HEK293T (cell line): ENCODE data around the gene TDRKH.

Experiments used
- CTCF ChIA-PET: fragments of 350-600 bp; formaldehyde crosslinking; extraction: SDS; loops from one replicate; lab custom pipeline; 2021; ENCODE audit warnings: antibody characterized with exemption, inconsistent platforms; lab: Yijun Ruan, JAX
- POLR2A ChIA-PET: fragments of 350-600 bp; formaldehyde crosslinking; extraction: SDS; loops from one replicate; lab custom pipeline; 2020; ENCODE audit warnings: antibody characterized with exemption, inconsistent platforms; lab: Yijun Ruan, JAX
- DNase-seq: peaks from one replicate; pipeline ENCODE4 v3.0.0; 2012; ENCODE audit warnings: mixed read lengths; ENCODE audit errors: extremely low spot score
- ARNT ChIP-seq: fragments of 450-650 bp; IDR thresholded peaks from 2 replicates; pipeline ENCODE4 v1.6.1; 2017; ENCODE audit warnings: mild to moderate bottlenecking
- BHLHE40 ChIP-seq: fragments of 450-650 bp; IDR thresholded peaks from 2 replicates; pipeline ENCODE4 v1.6.1; 2016; ENCODE audit warnings: mild to moderate bottlenecking, moderate library complexity, borderline replicate concordance
- CTBP1 ChIP-seq: fragments of 450-650 bp; IDR thresholded peaks from 2 replicates; pipeline ENCODE4 v1.6.1; 2016; ENCODE audit warnings: borderline replicate concordance
- ELF4 ChIP-seq: fragments of 450-650 bp; IDR thresholded peaks from 2 replicates; pipeline ENCODE4 v1.6.1; 2017; ENCODE audit warnings: antibody characterized with exemption
- FOXA1 ChIP-seq: fragments of 450-650 bp; IDR thresholded peaks from 2 replicates; pipeline ENCODE4 v1.6.1; 2016; ENCODE audit warnings: mild to moderate bottlenecking
- FOXK2 ChIP-seq: fragments of 450-650 bp; IDR thresholded peaks from 2 replicates; pipeline ENCODE4 v1.6.1; 2016; ENCODE audit warnings: mild to moderate bottlenecking
- FOXM1 ChIP-seq: fragments of 450-650 bp; IDR thresholded peaks from 2 replicates; pipeline ENCODE4 v1.6.1; 2017; ENCODE audit warnings: mild to moderate bottlenecking, borderline replicate concordance
- HDGF ChIP-seq: fragments of 450-650 bp; IDR thresholded peaks from 2 replicates; pipeline ENCODE4 v1.6.1; 2017; ENCODE audit warnings: antibody characterized with exemption, borderline replicate concordance
- L3MBTL2 ChIP-seq: fragments of 450-650 bp; conservative IDR thresholded peaks from 2 replicates; pipeline ENCODE4 v1.6.1; 2016; ENCODE audit warnings: mild to moderate bottlenecking
- LEF1 ChIP-seq: fragments of 450-650 bp; IDR thresholded peaks from 2 replicates; pipeline ENCODE4 v1.6.1; 2017; ENCODE audit warnings: mild to moderate bottlenecking, borderline replicate concordance
- NFRKB ChIP-seq: fragments of 450-650 bp; IDR thresholded peaks from 2 replicates; pipeline ENCODE4 v1.6.1; 2016; ENCODE audit warnings: mild to moderate bottlenecking, moderate library complexity
- SP1 ChIP-seq: fragments of 450-650 bp; IDR thresholded peaks from 2 replicates; pipeline ENCODE4 v1.6.1; 2017
- SUZ12 ChIP-seq: fragments of 450-650 bp; IDR thresholded peaks from 2 replicates; pipeline ENCODE4 v1.6.1; 2016; ENCODE audit warnings: mild to moderate bottlenecking
- TARDBP ChIP-seq: fragments of 450-650 bp; IDR thresholded peaks from 2 replicates; pipeline ENCODE4 v1.6.1; 2016
- ZNF384 ChIP-seq: fragments of 450-650 bp; IDR thresholded peaks from 2 replicates; pipeline ENCODE4 v1.6.1; 2016
- TF ChIP-seq, protein P1 (sequence below): fragments of 450-650 bp; IDR thresholded peaks from 2 replicates; pipeline ENCODE4 v1.6.1; 2016

TDRKH gene

DNA sequence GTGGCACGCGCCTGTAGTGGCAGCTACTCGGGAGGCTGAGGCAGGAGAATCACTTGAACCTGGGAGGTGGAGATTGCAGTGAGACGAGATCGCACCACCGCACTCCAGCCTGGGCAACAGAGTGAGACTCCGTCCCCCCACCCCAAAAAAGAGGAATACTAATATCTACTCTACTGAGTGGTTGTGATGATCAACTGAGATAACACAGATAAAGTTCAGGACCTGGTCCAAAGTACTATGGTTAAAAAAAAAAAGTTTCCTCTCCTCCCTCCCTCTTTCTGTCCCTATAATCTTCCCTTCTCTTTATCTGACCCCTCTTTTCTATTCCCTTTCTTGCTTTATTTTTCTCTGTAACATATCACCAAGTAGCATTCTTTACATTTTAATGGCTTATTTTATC is 45.3 kb upstream of the TDRKH start:
- ChIA-PET CTCF (interaction anchor here (0.6 to 1.4 kb wide), 6 partner anchors 32 to 300 kb away, joined by 3 to 8 read pairs (median 6); no protein-coding TSS in a partner anchor), POLR2A (interaction anchor here (1.7 kb wide), 1 partner anchor 72 kb away, joined by 16 read pairs; the partner anchor contains the start of gene MRPL9)
- no peak for DNase-seq
- no peak for TF ChIP-seq ELF4
- TF ChIP-seq, protein P1, sequence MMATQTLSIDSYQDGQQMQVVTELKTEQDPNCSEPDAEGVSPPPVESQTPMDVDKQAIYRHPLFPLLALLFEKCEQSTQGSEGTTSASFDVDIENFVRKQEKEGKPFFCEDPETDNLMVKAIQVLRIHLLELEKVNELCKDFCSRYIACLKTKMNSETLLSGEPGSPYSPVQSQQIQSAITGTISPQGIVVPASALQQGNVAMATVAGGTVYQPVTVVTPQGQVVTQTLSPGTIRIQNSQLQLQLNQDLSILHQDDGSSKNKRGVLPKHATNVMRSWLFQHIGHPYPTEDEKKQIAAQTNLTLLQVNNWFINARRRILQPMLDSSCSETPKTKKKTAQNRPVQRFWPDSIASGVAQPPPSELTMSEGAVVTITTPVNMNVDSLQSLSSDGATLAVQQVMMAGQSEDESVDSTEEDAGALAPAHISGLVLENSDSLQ = no peak
- no peak for TF ChIP-seq LEF1
- no peak for TF ChIP-seq FOXK2
- no peak for TF ChIP-seq NFRKB
- TF ChIP-seq L3MBTL2 = no peak
- no peak for TF ChIP-seq CTBP1
- TF ChIP-seq ZNF384 = no peak
- TF ChIP-seq BHLHE40 = no peak
- no peak for TF ChIP-seq TARDBP
- no peak for TF ChIP-seq ARNT
- no peak for TF ChIP-seq SUZ12
- no peak for TF ChIP-seq FOXA1
- no peak for TF ChIP-seq FOXM1
- TF ChIP-seq SP1 = no peak

DNA sequence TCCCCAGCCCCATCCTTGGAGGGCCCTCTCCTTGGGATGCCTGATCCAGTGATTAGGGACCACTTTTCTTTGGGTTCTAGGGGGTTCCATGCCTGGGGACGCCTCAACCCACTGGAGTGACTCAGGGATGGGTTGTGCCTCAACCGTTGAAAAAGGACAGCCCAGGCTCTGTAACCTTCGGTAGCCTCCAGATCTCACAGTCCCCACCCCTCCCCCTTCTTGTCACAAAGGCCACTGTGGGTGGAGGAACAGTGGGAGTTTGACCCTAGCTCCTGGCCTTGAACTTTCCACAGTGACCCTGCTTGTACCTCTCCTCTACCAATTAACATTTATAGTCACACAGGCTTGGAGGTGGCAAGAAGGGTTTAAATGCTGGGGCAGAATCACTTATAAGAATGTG is 43.9 kb upstream of the TDRKH start:
- DNase-seq = no peak
- TF ChIP-seq SUZ12 (no peak), ZNF384 (no peak), FOXK2 (no peak), ARNT (no peak), ELF4 (no peak), FOXA1 (no peak), FOXM1 (no peak), LEF1 (no peak), L3MBTL2 (no peak), SP1 (no peak), NFRKB (no peak), CTBP1 (no peak), TARDBP (no peak), HDGF (no peak)
- TF ChIP-seq, protein P1 = no peak
- POLR2A ChIA-PET = no interaction called here
- CTCF ChIA-PET = interaction anchor here (0.7 kb wide), 1 partner anchor 141 kb away, joined by 3 read pairs; no protein-coding TSS in a partner anchor

DNA sequence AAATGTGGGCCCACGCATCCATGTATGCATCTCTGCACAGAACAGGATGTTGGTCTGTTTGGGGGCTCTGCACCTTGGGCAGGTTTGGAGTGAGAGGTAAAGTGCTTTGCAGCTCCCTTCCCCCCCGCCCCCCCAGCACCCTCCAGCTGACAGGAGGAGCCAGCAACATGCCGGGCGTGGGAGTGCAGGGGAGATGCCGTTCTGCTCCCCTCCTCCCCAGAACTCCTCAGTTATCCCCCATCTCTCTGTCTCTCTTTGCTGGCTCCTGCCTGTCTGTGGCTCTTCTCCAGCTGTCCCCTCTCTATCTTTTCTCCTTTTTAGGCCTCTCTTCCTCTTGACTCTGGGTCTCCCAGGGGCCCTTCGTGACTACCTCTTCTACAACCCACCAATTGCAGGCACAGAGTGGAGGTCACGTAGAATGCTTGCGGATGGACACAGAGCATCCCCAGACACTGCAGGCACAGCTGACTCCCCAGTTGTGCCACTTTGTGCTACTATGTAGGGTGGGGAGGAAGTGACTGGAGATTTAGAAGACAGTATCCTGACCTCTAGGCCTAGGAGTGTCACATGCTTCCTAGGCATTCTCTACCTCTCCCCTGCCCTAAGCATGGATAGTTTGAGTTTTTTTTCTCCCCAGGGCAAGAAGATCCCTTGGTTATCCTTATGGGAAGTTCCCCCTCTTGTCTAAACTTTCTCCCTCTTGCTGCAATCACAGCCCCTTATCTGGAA is 43.0 kb upstream of the TDRKH start:
- ChIA-PET POLR2A (no interaction called here), CTCF (no interaction called here)
- TF ChIP-seq NFRKB = no peak
- no peak for TF ChIP-seq FOXM1
- no peak for TF ChIP-seq ARNT
- no peak for TF ChIP-seq SP1
- no peak for TF ChIP-seq LEF1
- no peak for TF ChIP-seq ELF4
- TF ChIP-seq TARDBP = no peak
- TF ChIP-seq CTBP1 = no peak
- no peak for TF ChIP-seq L3MBTL2
- TF ChIP-seq, protein P1 = no peak
- no peak for TF ChIP-seq FOXK2
- no peak for TF ChIP-seq BHLHE40
- no peak for TF ChIP-seq ZNF384
- TF ChIP-seq SUZ12 = no peak
- TF ChIP-seq FOXA1 = no peak
- no peak for TF ChIP-seq HDGF
- DNase-seq = no peak

DNA sequence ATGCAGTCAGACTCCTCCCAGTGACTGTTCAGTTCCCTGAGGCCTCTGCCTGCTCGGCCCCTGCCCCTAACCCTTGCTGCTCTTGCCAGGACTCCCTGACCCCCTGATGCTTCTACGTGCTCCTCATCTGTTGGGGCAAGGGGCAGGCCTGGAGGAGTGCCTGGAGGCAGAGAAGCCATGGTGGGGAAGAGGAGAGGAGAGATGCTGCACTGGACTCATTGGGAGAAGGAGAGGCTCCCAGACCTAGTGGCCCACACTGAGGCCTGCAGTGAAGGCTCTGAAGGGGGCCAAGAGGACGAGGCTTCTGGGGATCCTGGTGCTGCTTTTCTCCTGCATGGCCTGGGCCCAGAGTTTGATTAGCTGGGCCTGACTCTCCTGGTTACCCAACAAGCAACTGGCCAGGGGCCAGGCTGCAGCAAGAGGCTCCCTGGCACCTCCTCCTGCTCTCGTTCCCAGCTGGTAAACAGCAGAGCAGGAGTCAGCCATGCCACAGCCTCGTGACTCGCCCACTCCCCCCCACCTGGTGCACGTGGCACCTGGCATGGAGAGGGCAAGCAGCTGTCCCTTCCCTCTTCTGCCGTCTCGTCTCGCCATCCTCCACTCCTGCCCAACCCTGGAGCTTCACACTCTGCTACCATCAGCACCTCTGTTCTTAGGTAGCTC is 42.1 kb upstream of the TDRKH start:
- CTCF ChIA-PET = no interaction called here
- TF ChIP-seq FOXM1 (no peak), FOXK2 (no peak), TARDBP (no peak)
- DNase-seq = no peak
- POLR2A ChIA-PET = no interaction called here

DNA sequence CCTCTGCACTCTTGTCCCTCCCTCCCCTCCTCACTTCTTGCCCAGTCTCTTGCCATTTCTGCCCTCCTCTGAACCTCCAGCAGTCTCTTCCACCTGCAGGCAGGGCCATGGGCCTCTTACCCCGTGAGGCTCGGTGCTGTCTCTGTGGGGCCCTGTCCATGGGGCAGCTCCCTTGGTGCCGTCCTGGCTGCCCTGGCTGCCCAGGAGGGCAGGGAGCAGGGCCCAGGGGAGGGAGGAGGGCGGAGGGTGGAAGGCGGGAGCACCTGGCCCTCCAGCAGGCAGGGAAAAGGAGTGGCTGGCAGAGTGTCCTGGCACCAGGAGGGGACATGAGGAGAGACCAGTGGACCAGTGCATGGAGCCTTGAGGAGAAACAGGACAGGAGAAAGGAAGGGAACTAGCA is 41.3 kb upstream of the TDRKH start, which contains the start of gene RORC:
Gene RORC, minus strand, starts transcription at position 198 of the 400 bp plus-strand sequence. Its CDS starts 38 bp downstream, at position 160.
- TF ChIP-seq FOXA1 = no peak
- TF ChIP-seq L3MBTL2 = no peak
- TF ChIP-seq FOXM1 = no peak
- TF ChIP-seq SP1 = no peak
- TF ChIP-seq ELF4 = no peak
- no peak for TF ChIP-seq ARNT
- no peak for TF ChIP-seq NFRKB
- no peak for TF ChIP-seq CTBP1
- TF ChIP-seq BHLHE40 = no peak
- no peak for TF ChIP-seq FOXK2
- no peak for TF ChIP-seq LEF1
- TF ChIP-seq HDGF = no peak
- no peak for TF ChIP-seq ZNF384
- TF ChIP-seq, protein P1 = no peak
- ChIA-PET POLR2A (no interaction called here), CTCF (no interaction called here)
- DNase-seq = no peak
